ENCODE data around the gene EDIL3.
"Not testable (repeated sequence)": the region's sequence is repeated elsewhere in the genome, so short reads cannot be mapped to it uniquely, and the experiment has no call there.

Gene EDIL3

GRCh38 chr5:84036842-84037241, 347.8 kb downstream of the EDIL3 start:
- DNase-seq, result no peak

GRCh38 chr5:84032324-84032723, 352.4 kb downstream of the EDIL3 start:
- no peak for DNase-seq

GRCh38 chr5:84028093-84028492, 356.6 kb downstream of the EDIL3 start:
- DNase-seq, result no peak

- DNase-seq, result not testable (repeated sequence)
Measured at GRCh38 chr5:84018521-84018920, 366.2 kb downstream of the EDIL3 start.

- DNase-seq, result no peak
Measured at GRCh38 chr5:84017523-84018172, 367.0 kb downstream of the EDIL3 start.

- no peak for DNase-seq
Measured at GRCh38 chr5:84016085-84016484, 368.6 kb downstream of the EDIL3 start.

- DNase-seq, result no peak
Measured at GRCh38 chr5:84014966-84015365, 369.7 kb downstream of the EDIL3 start.

- DNase-seq, result no peak
Measured at GRCh38 chr5:83993803-83994202, 390.9 kb downstream of the EDIL3 start.

- no peak for DNase-seq
Measured at GRCh38 chr5:83991566-83992224, 393.0 kb downstream of the EDIL3 start.

- no peak for DNase-seq
Measured at GRCh38 chr5:83988293-83988685, 396.4 kb downstream of the EDIL3 start.

GRCh38 chr5:83987513-83988292, 397.0 kb downstream of the EDIL3 start:
- DNase-seq, result no peak

GRCh38 chr5:83983852-83984251, 400.8 kb downstream of the EDIL3 start:
- DNase-seq, result no peak

- no peak for DNase-seq
Measured at GRCh38 chr5:83973925-83974815, 410.5 kb downstream of the EDIL3 start.

GRCh38 chr5:83972909-83973308, 411.8 kb downstream of the EDIL3 start:
- no peak for DNase-seq

- no peak for DNase-seq
Measured at GRCh38 chr5:83972236-83972635, 412.4 kb downstream of the EDIL3 start.

GRCh38 chr5:83967417-83967816, 417.3 kb downstream of the EDIL3 start:
- no peak for DNase-seq

GRCh38 chr5:83965441-83965840, 419.2 kb downstream of the EDIL3 start:
- DNase-seq, result no peak

- no peak for DNase-seq
Measured at GRCh38 chr5:83964271-83964670, 420.4 kb downstream of the EDIL3 start.

GRCh38 chr5:83957188-83957587, 427.5 kb downstream of the EDIL3 start:
- DNase-seq, result no peak

- no peak for DNase-seq
Measured at GRCh38 chr5:83956386-83956785, 428.3 kb downstream of the EDIL3 start.

GRCh38 chr5:83955916-83956315, 428.8 kb downstream of the EDIL3 start:
- DNase-seq, result no peak

- DNase-seq, result no peak
Measured at GRCh38 chr5:83947763-83948162, 436.9 kb downstream of the EDIL3 start.

- no peak for DNase-seq
Measured at GRCh38 chr5:83946516-83946915, 438.2 kb downstream of the EDIL3 start.
